RWPE1 (cell line): ENCODE measurements around the gene TLX1.

Experiments used
- CTCF ChIA-PET: fragments of 350-600 bp; sonication (Branson Sonifier 250); formaldehyde crosslinking; extraction: SDS; loops from one replicate; lab custom pipeline; 2021; lab: Yijun Ruan, JAX
- POLR2A ChIA-PET: fragments of 400-600 bp; formaldehyde crosslinking; extraction: SDS; loops from one replicate; lab custom pipeline; 2020; ENCODE audit warnings: antibody characterized with exemption; ENCODE audit not compliant: low non-redundant PET; lab: Yijun Ruan, JAX
- DNase-seq: peaks from one replicate; pipeline ENCODE4 v3.0.0; 2012; ENCODE audit warnings: low spot score
- H3K27ac ChIP-seq: fragments of 450-650 bp; 2 replicates; pipeline ENCODE4 v1.5.1; 2017
- CTCF ChIP-seq: fragments of 450-650 bp; conservative IDR thresholded peaks from 2 replicates; pipeline ENCODE4 v1.5.1; 2017; ENCODE audit warnings: low read depth, mild to moderate bottlenecking

TLX1 gene

GRCh38 chr10:101130141-101130540, 959 bp upstream of the TLX1 start:
- ChIA-PET POLR2A (no interaction called here), CTCF (interaction anchor here (0.6 to 1.5 kb wide), 3 partner anchors 10 to 1045 kb away, joined by 3 read pairs; no protein-coding TSS in a partner anchor)
- H3K27ac ChIP-seq: no peak overlapping the region
- no peak for DNase-seq
- TF ChIP-seq CTCF: no peak

- TF ChIP-seq CTCF: no peak
- ChIA-PET POLR2A (no interaction called here), CTCF (interaction anchor here (4.0 kb wide), 1 partner anchor 10 kb away, joined by 15 read pairs; no protein-coding TSS in a partner anchor)
- H3K27ac ChIP-seq: no peak overlapping the region
- no peak for DNase-seq
These were observed 999 bp downstream of the TLX1 start for GRCh38 chr10:101131962-101132635.

- ChIA-PET POLR2A (no interaction called here), CTCF (interaction anchor here (0.6 to 4.0 kb wide), 3 partner anchors 9 to 114 kb away, joined by 3 to 15 read pairs (median 4); no protein-coding TSS in a partner anchor)
- DNase-seq: no peak
- TF ChIP-seq CTCF: no peak
- H3K27ac ChIP-seq: no peak overlapping the region
These were observed 1.8 kb downstream of the TLX1 start for GRCh38 chr10:101132636-101133473.

GRCh38 chr10:101133489-101134298, 2.6 kb downstream of the TLX1 start:
- POLR2A ChIA-PET: no interaction called here

GRCh38 chr10:101134299-101135127, 3.4 kb downstream of the TLX1 start:
- DNase-seq: no peak
- TF ChIP-seq CTCF: no peak
- no peak overlapping the region for H3K27ac ChIP-seq
- ChIA-PET POLR2A (no interaction called here), CTCF (interaction anchor here (0.5 to 4.0 kb wide), 7 partner anchors 7 to 1262 kb away, joined by 3 to 15 read pairs (median 3); no protein-coding TSS in a partner anchor)

More at GRCh38 chr10:101133489-101134298, 2.6 kb downstream of the TLX1 start:
- DNase-seq: no peak
- no peak overlapping the region for H3K27ac ChIP-seq
- no peak for TF ChIP-seq CTCF
- CTCF ChIA-PET: interaction anchor here (0.6 to 4.0 kb wide), 6 partner anchors 8 to 124 kb away, joined by 3 to 15 read pairs (median 3); no protein-coding TSS in a partner anchor
